ENCODE measurements around the gene DNAJB7. TPM values are rescaled to one million over a fixed set of nuclear protein-coding genes. Genes with fewer than 3 reads are reported as not detected.

DNAJB7 gene
- total RNA-seq (not detected), total RNA-seq (0 reads per million in 29 experiments)
- not detected for total RNA-seq (2013)

DNA sequence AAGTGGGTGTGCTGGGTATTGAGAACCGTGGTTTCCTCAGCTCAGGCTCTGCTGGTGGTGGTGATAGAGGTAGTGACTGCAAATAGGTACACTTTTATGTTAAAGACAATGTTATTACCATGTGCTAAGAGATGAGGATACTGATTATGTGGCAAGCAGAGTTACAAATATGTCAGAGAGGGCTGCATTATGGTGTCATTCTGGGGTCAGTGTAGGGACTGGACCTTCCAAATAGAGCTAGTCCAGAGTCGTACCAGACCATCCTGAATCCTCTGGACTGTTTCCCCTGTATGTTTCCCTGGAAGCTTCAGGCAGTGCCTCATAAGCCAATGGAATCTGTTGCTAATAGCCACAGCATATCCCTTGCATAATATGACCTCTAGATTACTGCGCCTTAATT lies at the start of gene DNAJB7:
Gene DNAJB7, minus strand, starts transcription at position 101 of the 400 bp plus-strand sequence. CDS start 119 bp downstream, outside the sequence.
- Histone ChIP-seq H3K9me3 (no peaks in the 10 kb centered on the region), H3K27ac (ENCODE audit: low read length) (no peak within 1 kb of the TSS), H3K36me3 (ENCODE audit: control insufficient read depth in 2 of 2, extremely low read depth in 1 of 2, insufficient read depth in 1 of 2, low read length in 1 of 2) (peaks cover 3 to 8% of the 10 kb centered on the region in 2 donors), H3K4me1 (ENCODE audit: control insufficient read depth in 1 of 2, extremely low read depth in 1 of 2, insufficient read depth in 2 of 2, low read length in 2 of 2) (peaks cover 8 to 13% of the 10 kb centered on the region in 2 experiments), H3K4me3 (ENCODE audit: control insufficient read depth in 1 of 2, extremely low read depth in 1 of 2, low read length in 1 of 2) (no peak within 1 kb of the TSS), H3K27me3 (replicated peaks in 1 of 2; ENCODE audit: control insufficient read depth in 2 of 2, extremely low read depth in 1 of 2, insufficient read depth in 2 of 2, low read length in 1 of 2) (no peaks in the 10 kb centered on the region)
- no peaks in the 10 kb centered on the region for H3K9me3 Mint-ChIP-seq
- H3K27ac Mint-ChIP-seq: peak within 1 kb of the TSS in 1 of 2 donors; percentile 23
- H3K4me3 Mint-ChIP-seq: no peak within 1 kb of the TSS
- no peak for ATAC-seq (replicated peaks in 1 of 4)
- no peaks in the 10 kb centered on the region for H3K27me3 Mint-ChIP-seq
- H3K4me1 Mint-ChIP-seq: peaks cover 35 to 69% (median 44%) of the 10 kb centered on the region in 3 donors
- ChIA-PET POLR2A (no interaction called here), CTCF (interaction anchor here in 1 of 2 donors (0.5 kb wide), 1 partner anchor 728 kb away, joined by 7 read pairs; no protein-coding TSS in a partner anchor)
- 40% methylated on average over 1 of the region's 3 CpGs for WGBS (ENCODE audit: insufficient coverage)
- H3K36me3 Mint-ChIP-seq: peaks cover 7% of the 10 kb centered on the region
- no peak for DNase-seq

DNA sequence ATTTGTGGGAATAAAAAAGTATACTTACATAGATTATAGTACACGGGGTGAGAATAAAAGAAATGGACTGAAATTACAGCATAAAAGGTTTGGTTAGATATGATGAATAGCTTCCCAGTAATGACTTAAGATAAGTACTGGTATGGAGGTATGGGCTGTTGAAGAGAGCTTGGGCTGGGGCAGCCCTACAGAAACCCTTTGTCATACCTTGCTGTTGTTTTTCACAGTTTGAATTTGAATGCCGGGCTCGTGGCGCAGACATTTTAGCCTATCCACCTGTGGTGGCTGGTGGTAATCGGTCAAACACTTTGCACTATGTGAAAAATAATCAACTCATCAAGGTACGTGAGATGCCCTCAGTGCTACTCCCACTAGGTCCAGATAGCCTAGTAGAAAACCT lies 47.0 kb upstream of the DNAJB7 start:
- H3K27me3 ChIP-seq (replicated peaks in 1 of 2; ENCODE audit: control insufficient read depth in 2 of 2, extremely low read depth in 1 of 2, insufficient read depth in 2 of 2, low read length in 1 of 2): no peaks in the 10 kb centered on the region
- ChIA-PET CTCF (no interaction called here), POLR2A (interaction anchor here (0.6 kb wide), 3 partner anchors 18 to 332 kb away, joined by 3 to 8 read pairs (median 4); partner anchors contain the start of gene ST13 (in 1 of the 2))
- H3K27me3 Mint-ChIP-seq: no peaks in the 10 kb centered on the region
- no peaks in the 10 kb centered on the region for H3K9me3 ChIP-seq
- no peaks in the 10 kb centered on the region for H3K9me3 Mint-ChIP-seq
- peaks cover 21% of the 10 kb centered on the region for H3K36me3 Mint-ChIP-seq
- H3K27ac ChIP-seq (ENCODE audit: low read length): no peak overlapping the region
- no peaks in the 10 kb centered on the region for H3K4me1 ChIP-seq (ENCODE audit: control insufficient read depth in 1 of 2, extremely low read depth in 1 of 2, insufficient read depth in 2 of 2, low read length in 2 of 2)
- WGBS (ENCODE audit: insufficient coverage): 100% methylated on average over 3 of the region's 6 CpGs
- H3K4me3 ChIP-seq (ENCODE audit: control insufficient read depth in 1 of 2, extremely low read depth in 1 of 2, low read length in 1 of 2): no peak overlapping the region
- peaks cover 4 to 21% of the 10 kb centered on the region in 2 donors for H3K36me3 ChIP-seq (ENCODE audit: control insufficient read depth in 2 of 2, extremely low read depth in 1 of 2, insufficient read depth in 1 of 2, low read length in 1 of 2)
- no peak overlapping the region for H3K27ac Mint-ChIP-seq
- no peak overlapping the region for H3K4me3 Mint-ChIP-seq
- ATAC-seq (replicated peaks in 1 of 4): no peak
- H3K4me1 Mint-ChIP-seq: no peaks in the 10 kb centered on the region
- no peak for DNase-seq

DNA sequence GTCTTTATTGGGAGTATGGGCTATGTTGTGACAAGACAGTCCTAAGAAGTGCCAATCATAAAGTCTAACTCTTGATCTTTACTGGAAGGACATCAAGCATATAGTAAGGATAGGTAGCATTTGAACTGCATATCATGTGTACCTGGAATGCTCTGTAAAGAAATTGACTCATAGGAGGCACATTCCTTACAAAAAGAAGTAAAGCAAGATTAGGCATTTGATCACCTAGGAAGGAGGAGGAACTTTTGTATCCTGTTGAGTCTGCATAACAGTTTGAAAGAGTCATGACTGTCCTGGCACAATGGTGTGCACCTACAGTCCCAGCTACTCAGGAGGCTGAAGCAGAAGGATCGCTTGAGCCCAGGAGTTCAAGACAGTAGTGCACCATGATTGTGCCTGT lies 42.2 kb upstream of the DNAJB7 start:
- peaks cover 19% of the 10 kb centered on the region for H3K36me3 Mint-ChIP-seq
- H3K4me1 ChIP-seq (ENCODE audit: control insufficient read depth in 1 of 2, extremely low read depth in 1 of 2, insufficient read depth in 2 of 2, low read length in 2 of 2): no peaks in the 10 kb centered on the region
- H3K27ac Mint-ChIP-seq: no peak overlapping the region
- no peaks in the 10 kb centered on the region for H3K9me3 Mint-ChIP-seq
- no peak overlapping the region for H3K4me3 Mint-ChIP-seq
- no peak overlapping the region for H3K27ac ChIP-seq (ENCODE audit: low read length)
- H3K4me1 Mint-ChIP-seq: peaks cover 2 to 4% (median 2%) of the 10 kb centered on the region in 3 donors
- POLR2A ChIA-PET: no interaction called here
- H3K36me3 ChIP-seq (ENCODE audit: control insufficient read depth in 2 of 2, extremely low read depth in 1 of 2, insufficient read depth in 1 of 2, low read length in 1 of 2): peaks cover 0 to 11% of the 10 kb centered on the region in 2 donors
- CTCF ChIA-PET: interaction anchor here in 1 of 2 donors (0.5 to 0.6 kb wide), 2 partner anchors 13 to 14 kb away, joined by 3 read pairs; no protein-coding TSS in a partner anchor
- DNase-seq: no peak
- H3K9me3 ChIP-seq: no peaks in the 10 kb centered on the region
- H3K27me3 Mint-ChIP-seq: no peaks in the 10 kb centered on the region
- no peaks in the 10 kb centered on the region for H3K27me3 ChIP-seq (replicated peaks in 1 of 2; ENCODE audit: control insufficient read depth in 2 of 2, extremely low read depth in 1 of 2, insufficient read depth in 2 of 2, low read length in 1 of 2)
- no peak overlapping the region for H3K4me3 ChIP-seq (ENCODE audit: control insufficient read depth in 1 of 2, extremely low read depth in 1 of 2, low read length in 1 of 2)
- WGBS (ENCODE audit: insufficient coverage): 100% methylated on average over 1 of the region's 1 CpG
- no peak for ATAC-seq (replicated peaks in 1 of 4)

DNA sequence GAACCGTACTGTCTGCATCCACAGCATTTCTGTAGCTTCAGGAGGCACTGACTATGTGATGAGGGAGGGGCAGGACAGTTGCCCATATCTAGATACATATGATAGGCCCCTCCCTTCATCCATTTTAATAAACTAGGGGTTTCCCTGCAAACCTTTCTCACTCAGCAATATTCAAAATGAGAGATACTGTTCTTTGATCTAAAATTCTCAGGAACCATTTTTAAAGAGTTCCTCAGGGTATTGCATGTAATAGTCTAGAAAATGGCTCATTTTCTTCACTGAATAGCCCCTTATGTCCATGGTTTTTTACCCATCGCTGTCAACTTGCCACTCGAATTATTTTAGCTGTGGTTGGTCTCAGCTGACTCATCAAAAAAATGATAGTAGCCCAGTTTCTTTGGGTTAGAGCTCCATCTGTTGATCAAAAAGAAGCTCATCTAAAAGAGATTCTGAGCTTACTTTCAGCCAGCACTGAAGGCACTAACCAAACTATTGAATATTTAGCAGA lies 37.0 kb upstream of the DNAJB7 start:
- DNase-seq (peak in 1 of 35 experiments; percentile 68), ATAC-seq (replicated peaks in 1 of 4) (peak; percentile 52 to 65 (median 58))
- H3K27me3 ChIP-seq (replicated peaks in 1 of 2; ENCODE audit: control insufficient read depth in 2 of 2, extremely low read depth in 1 of 2, insufficient read depth in 2 of 2, low read length in 1 of 2): no peaks in the 10 kb centered on the region
- H3K4me3 ChIP-seq (ENCODE audit: control insufficient read depth in 1 of 2, extremely low read depth in 1 of 2, low read length in 1 of 2): no peak overlapping the region
- H3K36me3 ChIP-seq (ENCODE audit: control insufficient read depth in 2 of 2, extremely low read depth in 1 of 2, insufficient read depth in 1 of 2, low read length in 1 of 2): no peaks in the 10 kb centered on the region
- H3K4me1 ChIP-seq (ENCODE audit: control insufficient read depth in 1 of 2, extremely low read depth in 1 of 2, insufficient read depth in 2 of 2, low read length in 2 of 2): no peaks in the 10 kb centered on the region
- Mint-ChIP-seq H3K4me1 (peaks cover 5 to 9% (median 5%) of the 10 kb centered on the region in 3 donors), H3K4me3 (no peak overlapping the region), H3K27ac (no peak overlapping the region), H3K9me3 (no peaks in the 10 kb centered on the region), H3K36me3 (peaks cover 9% of the 10 kb centered on the region), H3K27me3 (no peaks in the 10 kb centered on the region)
- 0% methylated on average over 2 of the region's 3 CpGs for WGBS (ENCODE audit: insufficient coverage)
- no peak overlapping the region for H3K27ac ChIP-seq (ENCODE audit: low read length)
- CTCF ChIA-PET: interaction anchor here (0.5 to 1.8 kb wide), 19 partner anchors 9 to 531 kb away, joined by 3 to 20 read pairs (median 4); partner anchors contain the start of genes ST13 (in 1 of the 2) and XPNPEP3 (in 1 of the 2)
- POLR2A ChIA-PET: interaction anchor here (0.5 to 0.6 kb wide), 3 partner anchors 15 to 1641 kb away, joined by 3 to 21 read pairs (median 3); partner anchors contain the start of gene RPL3 (in 1 of the 2)
- H3K9me3 ChIP-seq: no peaks in the 10 kb centered on the region

DNA sequence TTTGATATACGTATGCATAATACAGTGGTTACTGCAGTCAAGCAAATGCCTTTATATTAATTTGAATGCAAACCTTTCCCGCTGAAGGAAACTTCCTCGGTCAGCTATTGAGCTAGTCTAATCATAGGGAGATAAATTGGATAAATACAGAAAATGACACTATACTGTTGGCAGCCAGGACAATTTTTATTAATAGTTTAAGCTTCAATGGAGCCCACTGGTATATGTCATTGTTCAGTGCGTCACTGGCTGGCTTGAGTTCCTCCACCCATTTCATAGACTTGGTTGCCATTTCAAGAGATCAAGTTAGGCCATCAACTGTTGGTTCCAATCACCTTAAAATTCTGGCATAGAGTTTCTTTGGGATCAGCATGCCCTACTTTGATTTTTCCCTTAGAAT lies 32.5 kb upstream of the DNAJB7 start:
- Mint-ChIP-seq H3K4me3 (no peak overlapping the region), H3K27me3 (no peaks in the 10 kb centered on the region), H3K36me3 (peaks cover 9% of the 10 kb centered on the region), H3K4me1 (peaks cover 5 to 8% (median 5%) of the 10 kb centered on the region in 3 donors), H3K9me3 (no peaks in the 10 kb centered on the region), H3K27ac (no peak overlapping the region)
- no peak overlapping the region for H3K4me3 ChIP-seq (ENCODE audit: control insufficient read depth in 1 of 2, extremely low read depth in 1 of 2, low read length in 1 of 2)
- peaks cover 2 to 8% of the 10 kb centered on the region in 2 donors for H3K36me3 ChIP-seq (ENCODE audit: control insufficient read depth in 2 of 2, extremely low read depth in 1 of 2, insufficient read depth in 1 of 2, low read length in 1 of 2)
- H3K27me3 ChIP-seq (replicated peaks in 1 of 2; ENCODE audit: control insufficient read depth in 2 of 2, extremely low read depth in 1 of 2, insufficient read depth in 2 of 2, low read length in 1 of 2): no peaks in the 10 kb centered on the region
- H3K9me3 ChIP-seq: no peaks in the 10 kb centered on the region
- POLR2A ChIA-PET: no interaction called here
- no peak for ATAC-seq (replicated peaks in 1 of 4)
- no peak for DNase-seq
- H3K27ac ChIP-seq (ENCODE audit: low read length): no peak overlapping the region
- WGBS (ENCODE audit: insufficient coverage): 100% methylated on average over 1 of the region's 4 CpGs
- CTCF ChIA-PET: interaction anchor here in 1 of 2 donors (1.1 kb wide), 1 partner anchor 211 kb away, joined by 5 read pairs; no protein-coding TSS in a partner anchor
- H3K4me1 ChIP-seq (ENCODE audit: control insufficient read depth in 1 of 2, extremely low read depth in 1 of 2, insufficient read depth in 2 of 2, low read length in 2 of 2): no peaks in the 10 kb centered on the region

DNA sequence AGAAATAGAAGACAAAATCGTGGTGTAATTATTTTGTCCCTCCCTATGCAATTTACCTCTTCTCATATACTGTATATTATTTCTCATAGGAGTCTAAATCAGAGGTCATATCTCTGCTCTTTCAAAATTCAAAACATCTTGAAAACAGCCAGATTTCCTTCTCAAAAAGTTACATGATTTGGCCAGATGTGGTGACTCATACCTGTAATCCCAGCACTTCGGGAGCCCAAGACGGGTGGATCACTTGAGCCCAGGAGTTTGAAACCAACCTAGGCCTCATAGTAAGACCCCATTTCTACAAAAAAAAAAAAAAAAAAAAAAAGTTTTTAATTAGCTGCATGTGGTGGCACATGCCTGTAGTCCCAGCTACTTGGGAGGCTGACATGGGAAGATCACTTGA lies 29.0 kb upstream of the DNAJB7 start:
- H3K4me1 ChIP-seq (ENCODE audit: control insufficient read depth in 1 of 2, extremely low read depth in 1 of 2, insufficient read depth in 2 of 2, low read length in 2 of 2): no peaks in the 10 kb centered on the region
- CTCF ChIA-PET: interaction anchor here in 1 of 2 donors (0.6 kb wide), 1 partner anchor 14 kb away, joined by 3 read pairs; no protein-coding TSS in a partner anchor
- H3K36me3 ChIP-seq (ENCODE audit: control insufficient read depth in 2 of 2, extremely low read depth in 1 of 2, insufficient read depth in 1 of 2, low read length in 1 of 2): peaks cover 4 to 35% of the 10 kb centered on the region in 2 donors
- no peak overlapping the region for H3K27ac Mint-ChIP-seq
- H3K27me3 ChIP-seq (replicated peaks in 1 of 2; ENCODE audit: control insufficient read depth in 2 of 2, extremely low read depth in 1 of 2, insufficient read depth in 2 of 2, low read length in 1 of 2): no peaks in the 10 kb centered on the region
- no CpG with 5 or more reads among the region's 3 CpGs for WGBS (ENCODE audit: insufficient coverage)
- H3K36me3 Mint-ChIP-seq: peaks cover 30% of the 10 kb centered on the region
- no peak overlapping the region for H3K4me3 Mint-ChIP-seq
- H3K9me3 Mint-ChIP-seq: no peaks in the 10 kb centered on the region
- no peaks in the 10 kb centered on the region for H3K9me3 ChIP-seq
- POLR2A ChIA-PET: interaction anchor here in 1 of 2 donors (0.6 kb wide), 1 partner anchor 18 kb away, joined by 8 read pairs; no protein-coding TSS in a partner anchor
- ATAC-seq (replicated peaks in 1 of 4) (no peak), DNase-seq (no peak)
- no peak overlapping the region for H3K4me3 ChIP-seq (ENCODE audit: control insufficient read depth in 1 of 2, extremely low read depth in 1 of 2, low read length in 1 of 2)
- H3K27me3 Mint-ChIP-seq: no peaks in the 10 kb centered on the region
- H3K27ac ChIP-seq (ENCODE audit: low read length): no peak overlapping the region
- H3K4me1 Mint-ChIP-seq: no peaks in the 10 kb centered on the region

All from T-cell (primary cell).